GM12891 (cell line): ENCODE measurements around the gene ZFAND2A.

Experiments
- DNase-seq: peaks from one replicate; pipeline ENCODE4 v3.0.0; 2011; ENCODE audit warnings: low spot score; ENCODE audit not compliant: insufficient read length
- FAIRE-seq: peaks from 2 replicates; lab custom pipeline; 2011; peaks lifted over from hg19 to GRCh38; lab: Jason Lieb, UNC
- POLR2AphosphoS5 ChIP-seq: IDR thresholded peaks from 2 replicates; pipeline ENCODE4 v1.6.1; 2011; ENCODE audit warnings: low read depth, low read length, control low read depth
- SPI1 ChIP-seq: IDR thresholded peaks from 2 replicates; pipeline ENCODE4 v1.6.1; 2011; ENCODE audit warnings: low read depth, low read length, control low read depth

The ZFAND2A gene

GRCh38 chr7:1103009-1103788 is 56.8 kb downstream of the ZFAND2A start:
- FAIRE-seq (peak; percentile 91), DNase-seq (no peak)
- TF ChIP-seq SPI1 (peak; percentile 83), POLR2AphosphoS5 (no peak)
